ENCODE results near the gene THSD7B. TPM values are rescaled to one million over a fixed set of nuclear protein-coding genes. Genes with fewer than 3 reads are reported as not detected.

The THSD7B gene
- total and polyA plus RNA-seq, 10 of the 15 experiments (the other 5 are each of a cell fraction or from before 2014, with no cell fraction given) = 0.03 to 0.56 (median 0.28) TPM

DNA sequence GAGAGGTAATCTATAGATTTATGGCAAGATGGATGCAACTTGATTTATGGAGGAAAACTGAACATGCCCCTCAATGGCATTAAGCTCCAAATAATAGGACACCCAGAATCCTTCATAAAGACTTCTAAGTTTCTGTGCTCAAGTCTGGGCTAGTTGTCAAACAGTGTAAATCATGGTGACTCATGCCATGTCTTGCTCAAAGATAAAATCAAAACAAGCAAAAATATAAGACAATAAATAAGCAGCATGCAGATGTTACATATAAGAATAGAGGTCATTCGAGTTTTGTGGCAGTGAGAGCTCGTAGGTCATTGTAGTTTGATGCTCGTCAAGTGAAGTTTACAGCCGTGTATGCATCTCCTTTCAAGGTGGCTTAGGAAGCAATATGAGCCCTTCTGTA lies 403.2 kb downstream of the THSD7B start:
- H3K9ac ChIP-seq (ENCODE audit: control insufficient read depth, insufficient read depth, low read length) = no peak overlapping the region
- ChIA-PET SMC1A (ENCODE audit: uncharacterized antibody, unreplicated experiment) (interaction anchor here (0.6 to 1.3 kb wide), 4 partner anchors 10 to 667 kb away, joined by 3 read pairs; no protein-coding TSS in a partner anchor), RAD21 (ENCODE audit: unreplicated experiment) (no interaction called here), POLR2A (no interaction called here), CTCF (no interaction called here)
- DNase-seq (ENCODE audit: low read depth, low spot score) = no peak
- no peak for TF ChIP-seq PAX8 (IDR thresholded peaks at IDR 0.05)
- no peak for TF ChIP-seq SREBF1 (IDR thresholded peaks at IDR 0.05; ENCODE audit: low read length)
- no peak for TF ChIP-seq NFXL1 (IDR thresholded peaks at IDR 0.05; ENCODE audit: borderline replicate concordance)
- TF ChIP-seq, protein P1, sequence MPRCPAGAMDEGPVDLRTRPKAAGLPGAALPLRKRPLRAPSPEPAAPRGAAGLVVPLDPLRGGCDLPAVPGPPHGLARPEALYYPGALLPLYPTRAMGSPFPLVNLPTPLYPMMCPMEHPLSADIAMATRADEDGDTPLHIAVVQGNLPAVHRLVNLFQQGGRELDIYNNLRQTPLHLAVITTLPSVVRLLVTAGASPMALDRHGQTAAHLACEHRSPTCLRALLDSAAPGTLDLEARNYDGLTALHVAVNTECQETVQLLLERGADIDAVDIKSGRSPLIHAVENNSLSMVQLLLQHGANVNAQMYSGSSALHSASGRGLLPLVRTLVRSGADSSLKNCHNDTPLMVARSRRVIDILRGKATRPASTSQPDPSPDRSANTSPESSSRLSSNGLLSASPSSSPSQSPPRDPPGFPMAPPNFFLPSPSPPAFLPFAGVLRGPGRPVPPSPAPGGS (IDR thresholded peaks at IDR 0.05; ENCODE audit: borderline replicate concordance, insufficient read depth, low read depth, low read length, poor library complexity, severe bottlenecking) = no peak
- TF ChIP-seq NFYA (IDR thresholded peaks at IDR 0.05; ENCODE audit: borderline replicate concordance, low read depth, low read length) = no peak
- no peak for TF ChIP-seq IKZF1 (conservative IDR thresholded peaks at IDR 0.05)
- TF ChIP-seq ZNF207 (IDR thresholded peaks at IDR 0.05; ENCODE audit: borderline replicate concordance) = no peak
- no peak for TF ChIP-seq YY1 (IDR thresholded peaks at IDR 0.05; ENCODE audit: low read depth, low read length)
- no peaks in the 10 kb centered on the region for H4K20me1 ChIP-seq (ENCODE audit: control insufficient read depth, insufficient read depth)
- WGBS (ENCODE audit: insufficient coverage, insufficient replicate concordance, low lambda C conversion rate, missing lambda C conversion rate) = 6% methylated on average over 4 of the region's 4 CpGs
- ATAC-seq = no peak
- intact Hi-C loops (cut with micrococcal nuclease; ENCODE audit: unreplicated experiment) = no loop called here
- no peaks in the 10 kb centered on the region; the same call in 1 of the 2 replicates for H3K4me1 ChIP-seq (ENCODE audit: control insufficient read depth, insufficient read depth, low read length)
- H3K79me2 ChIP-seq (ENCODE audit: control insufficient read depth, insufficient read depth, low read length) = no peaks in the 10 kb centered on the region
- no TSS peak for BruUV-seq (replicated peaks)
- FAIRE-seq = no peak
- no peak overlapping the region for H3K4me3 ChIP-seq
- in situ Hi-C loops (cut with MboI) = no loop called here
- no peak overlapping the region for H3K4me2 ChIP-seq (ENCODE audit: control insufficient read depth, insufficient read depth)
- no peak overlapping the region for H3K27ac ChIP-seq (ENCODE audit: control insufficient read depth, insufficient read depth)
- no peaks in the 10 kb centered on the region for H3K36me3 ChIP-seq (ENCODE audit: control insufficient read depth in 2 of 2, insufficient read depth in 2 of 2, low read length in 1 of 2)
- H3K27me3 ChIP-seq (replicated peaks in 1 of 2; ENCODE audit: control insufficient read depth in 2 of 2, insufficient read depth in 2 of 2, low read length in 1 of 2) = no peaks in the 10 kb centered on the region
- H3K9me3 ChIP-seq (replicated peaks; ENCODE audit: control insufficient read depth, insufficient read depth, low read length) = no peaks in the 10 kb centered on the region
- H2AFZ ChIP-seq (ENCODE audit: control insufficient read depth, low read depth, low read length) = no peak overlapping the region
